HL-60/S4 treated with phorbol 12-myristate 13-acetate at 8.2 ng/mL for 4 days and 3 days (cell line): ENCODE data around the gene KIAA0232.
"Not testable (repeated sequence)": the region's sequence is repeated elsewhere in the genome, so short reads cannot be mapped to it uniquely, and the experiment has no call there.

Experiments
- in situ Hi-C: fragments of 300-500 bp; cut with MboI; formaldehyde crosslinking; loops from 2 replicates; pipeline ENCODE4 v1.15.0; 2022; ENCODE audit warnings: low sequenced_read_pairs

The KIAA0232 gene

GRCh38 chr4:6894528-6895498 is 112.3 kb downstream of the KIAA0232 start:
- in situ Hi-C loops = no loop called here

GRCh38 chr4:6896035-6896434 is 113.5 kb downstream of the KIAA0232 start:
- in situ Hi-C loops = no loop called here

GRCh38 chr4:6898763-6899162 is 116.2 kb downstream of the KIAA0232 start:
- in situ Hi-C loops = no loop called here

- in situ Hi-C loops = no loop called here
Measured at GRCh38 chr4:6900181-6900812, 117.8 kb downstream of the KIAA0232 start.

GRCh38 chr4:6900956-6901355 is 118.4 kb downstream of the KIAA0232 start:
- in situ Hi-C loops = no loop called here

- in situ Hi-C loops = no loop called here
Measured at GRCh38 chr4:6901669-6902317, 119.3 kb downstream of the KIAA0232 start.

- in situ Hi-C loops = no loop called here
Measured at GRCh38 chr4:6902318-6903042, 120.0 kb downstream of the KIAA0232 start.

- in situ Hi-C loops = no loop called here
Measured at GRCh38 chr4:6905516-6906445, 123.3 kb downstream of the KIAA0232 start.

- in situ Hi-C loops = not testable (repeated sequence)
Measured at GRCh38 chr4:6906486-6906885, 124.0 kb downstream of the KIAA0232 start.

GRCh38 chr4:6907658-6908191 is 125.2 kb downstream of the KIAA0232 start:
- in situ Hi-C loops = no loop called here

- in situ Hi-C loops = no loop called here
Measured at GRCh38 chr4:6908432-6909112, 126.0 kb downstream of the KIAA0232 start.

- in situ Hi-C loops = no loop called here
Measured at GRCh38 chr4:6909113-6909969, 126.8 kb downstream of the KIAA0232 start, which contains the start of gene TBC1D14. TSS of gene TBC1D14 (plus strand) at chr4:6909826. CDS start at chr4:6923390, 13,564 bp downstream.

- in situ Hi-C loops = no loop called here
Measured at GRCh38 chr4:6909970-6910339, 127.4 kb downstream of the KIAA0232 start.

- in situ Hi-C loops = no loop called here
Measured at GRCh38 chr4:6910340-6910959, 127.9 kb downstream of the KIAA0232 start.

- in situ Hi-C loops = no loop called here
Measured at GRCh38 chr4:6910960-6911874, 128.7 kb downstream of the KIAA0232 start.

- in situ Hi-C loops = not testable (repeated sequence)
Measured at GRCh38 chr4:6911917-6912316, 129.4 kb downstream of the KIAA0232 start.

- in situ Hi-C loops = no loop called here
Measured at GRCh38 chr4:6912441-6912840, 129.9 kb downstream of the KIAA0232 start.
